GM12874 (cell line): ENCODE measurements around the gene TMEM256.

ENCODE experiments used
- TF ChIP-seq, protein P1 (sequence below): IDR thresholded peaks from 2 replicates; pipeline ENCODE4 v1.5.1; 2011; ENCODE audit warnings: low read depth, mild to moderate bottlenecking, control low read depth, low read length, moderate library complexity; ENCODE audit not compliant: insufficient read depth

Gene TMEM256

GRCh38 chr17:7427549-7427948 lies 23.7 kb upstream of the TMEM256 start:
- TF ChIP-seq, protein P1, sequence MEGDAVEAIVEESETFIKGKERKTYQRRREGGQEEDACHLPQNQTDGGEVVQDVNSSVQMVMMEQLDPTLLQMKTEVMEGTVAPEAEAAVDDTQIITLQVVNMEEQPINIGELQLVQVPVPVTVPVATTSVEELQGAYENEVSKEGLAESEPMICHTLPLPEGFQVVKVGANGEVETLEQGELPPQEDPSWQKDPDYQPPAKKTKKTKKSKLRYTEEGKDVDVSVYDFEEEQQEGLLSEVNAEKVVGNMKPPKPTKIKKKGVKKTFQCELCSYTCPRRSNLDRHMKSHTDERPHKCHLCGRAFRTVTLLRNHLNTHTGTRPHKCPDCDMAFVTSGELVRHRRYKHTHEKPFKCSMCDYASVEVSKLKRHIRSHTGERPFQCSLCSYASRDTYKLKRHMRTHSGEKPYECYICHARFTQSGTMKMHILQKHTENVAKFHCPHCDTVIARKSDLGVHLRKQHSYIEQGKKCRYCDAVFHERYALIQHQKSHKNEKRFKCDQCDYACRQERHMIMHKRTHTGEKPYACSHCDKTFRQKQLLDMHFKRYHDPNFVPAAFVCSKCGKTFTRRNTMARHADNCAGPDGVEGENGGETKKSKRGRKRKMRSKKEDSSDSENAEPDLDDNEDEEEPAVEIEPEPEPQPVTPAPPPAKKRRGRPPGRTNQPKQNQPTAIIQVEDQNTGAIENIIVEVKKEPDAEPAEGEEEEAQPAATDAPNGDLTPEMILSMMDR, result no peak

- TF ChIP-seq, protein P1, result no peak
These were observed 23.1 kb upstream of the TMEM256 start for GRCh38 chr17:7426896-7427489.

- TF ChIP-seq, protein P1, result no peak
These were observed 22.4 kb upstream of the TMEM256 start for GRCh38 chr17:7426203-7426863.

GRCh38 chr17:7425756-7426155 lies 21.9 kb upstream of the TMEM256 start:
- TF ChIP-seq, protein P1, result no peak

DNA sequence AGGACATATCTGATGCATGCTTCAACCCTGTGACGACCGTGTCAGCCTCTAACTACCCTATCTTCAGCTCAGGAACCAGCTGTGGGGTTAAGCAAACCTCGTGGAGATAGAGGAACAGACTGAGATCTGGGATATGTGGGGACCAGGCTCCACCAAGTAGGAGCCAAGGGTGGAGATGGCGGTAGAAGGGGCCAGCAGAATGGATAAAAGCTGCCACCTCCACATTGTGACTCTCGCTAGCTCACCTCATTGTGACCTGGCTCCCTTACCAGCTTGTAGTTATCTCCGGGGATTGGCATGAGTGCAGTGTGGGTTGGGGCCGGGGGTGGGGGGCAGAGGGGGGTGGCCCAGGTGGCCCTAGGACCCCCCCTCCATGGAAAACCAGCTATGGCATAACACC lies 21.4 kb upstream of the TMEM256 start, which contains the start of gene SPEM2:
Gene SPEM2 (plus strand): TSS at position 301 of the 400 bp plus-strand sequence. CDS start 73 bp downstream, at position 374.
- TF ChIP-seq, protein P1, result no peak

DNA sequence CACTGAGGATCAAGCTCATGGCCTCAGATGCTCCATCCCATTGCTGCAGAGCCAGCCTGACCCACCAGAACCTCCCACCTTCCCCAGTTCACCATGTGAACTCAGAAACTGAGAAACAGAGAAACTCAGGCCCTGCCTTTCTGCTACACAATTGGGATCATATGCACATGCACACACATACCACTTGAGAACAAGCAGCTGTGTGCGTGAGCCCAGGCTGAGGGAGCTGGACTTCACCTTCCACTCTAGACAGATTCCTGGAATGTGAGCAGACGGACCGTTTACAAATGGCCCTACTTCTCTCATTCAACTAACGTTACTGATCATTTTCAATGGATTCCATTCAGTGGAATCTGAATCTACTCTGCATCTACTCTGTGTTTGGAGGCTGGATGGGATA lies 19.8 kb upstream of the TMEM256 start:
- TF ChIP-seq, protein P1, result no peak

DNA sequence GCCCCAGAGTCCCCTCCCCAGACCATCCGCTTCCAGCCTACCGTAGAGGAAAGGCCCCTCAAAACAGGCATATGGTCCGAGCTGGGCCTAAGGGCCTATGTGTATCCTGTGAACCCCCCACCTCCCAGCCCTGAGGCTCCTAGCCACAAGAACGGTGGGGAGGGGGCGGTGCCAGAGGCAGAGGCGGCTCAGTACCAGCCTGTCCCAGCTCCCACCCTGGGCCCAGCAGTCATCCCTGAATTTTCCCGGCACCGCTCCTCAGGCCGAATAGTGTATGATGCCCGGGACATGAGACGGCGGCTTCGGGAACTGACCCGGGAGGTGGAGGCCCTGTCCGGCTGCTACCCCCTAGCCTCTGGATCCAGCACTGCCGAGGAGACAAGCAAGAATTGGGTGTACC lies 17.3 kb upstream of the TMEM256 start:
- TF ChIP-seq, protein P1, result no peak
